SK-N-SH (cell line): ENCODE measurements around the gene CDK6.

Source experiments
- ELF1 ChIP-seq: IDR thresholded peaks from 2 replicates; pipeline ENCODE4 v1.4.0; 2012
- EP300 ChIP-seq, 2 experiments: IDR thresholded peaks; 2 replicates each; pipeline versions ENCODE4 v1.4.0 to v1.6.1; 2012; ENCODE audit warnings: borderline replicate concordance in 1 of 2, low read depth in 1 of 2, low read length in 1 of 2
- EZH2phosphoT487 ChIP-seq: fragments of 200-600 bp; sonication (generic); IDR thresholded peaks from 2 replicates; pipeline ENCODE4 v1.6.1; 2017; ENCODE audit warnings: low read depth, mixed run types, mild to moderate bottlenecking, antibody characterized with exemption, moderate library complexity, borderline replicate concordance
- FOXJ3 ChIP-seq: sonication (generic); formaldehyde crosslinking; IDR thresholded peaks from 2 replicates; pipeline ENCODE4 v1.5.1; 2020; ENCODE audit warnings: mild to moderate bottlenecking, missing genetic modification reagents
- GABPA ChIP-seq: IDR thresholded peaks from 2 replicates; pipeline ENCODE4 v1.4.0; 2012; ENCODE audit warnings: low read depth, mild to moderate bottlenecking
- MXI1 ChIP-seq: IDR thresholded peaks from 2 replicates; pipeline ENCODE4 v1.6.1; 2012; ENCODE audit warnings: mild to moderate bottlenecking, low read depth, low read length, improper control_type of control experiment
- POLR2AphosphoS5 ChIP-seq: IDR thresholded peaks from 2 replicates; pipeline ENCODE4 v1.6.1; 2012; ENCODE audit warnings: low read depth, low read length
- RCOR1 ChIP-seq: fragments of 150-350 bp; IDR thresholded peaks from 2 replicates; pipeline ENCODE4 v1.6.1; 2017; ENCODE audit warnings: antibody characterized with exemption, low read length
- USF1 ChIP-seq: IDR thresholded peaks from 2 replicates; pipeline ENCODE4 v1.4.0; 2012; ENCODE audit warnings: low read depth, borderline replicate concordance
- YY1 ChIP-seq: IDR thresholded peaks from 2 replicates; pipeline ENCODE4 v1.4.0; 2012; ENCODE audit warnings: low read depth, mild to moderate bottlenecking
- TF ChIP-seq, protein P1 (sequence below): fragments of 200-600 bp; sonication (generic); IDR thresholded peaks from 2 replicates; pipeline ENCODE4 v1.6.1; 2017; ENCODE audit warnings: antibody characterized with exemption, mild to moderate bottlenecking, moderate library complexity

DNA sequence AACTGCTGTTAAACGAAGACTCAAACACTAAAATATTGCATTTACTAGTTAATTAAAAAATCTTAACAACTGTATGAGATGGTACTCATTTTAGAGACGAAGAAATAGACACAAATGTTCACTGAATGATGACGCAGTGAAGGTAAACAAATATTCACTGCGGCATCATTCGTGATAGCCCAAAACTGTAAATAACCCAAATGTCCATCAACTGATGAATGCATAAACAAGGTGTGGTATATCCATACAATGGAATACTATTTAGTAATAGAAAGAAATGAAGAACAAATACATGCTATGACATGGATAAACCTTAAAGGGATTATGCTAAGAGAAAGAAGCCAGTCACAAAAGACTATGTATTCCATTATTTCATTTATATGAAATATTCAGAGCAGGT, 51.4 kb downstream of the CDK6 start:
- no peak for TF ChIP-seq POLR2AphosphoS5
- TF ChIP-seq, protein P1, sequence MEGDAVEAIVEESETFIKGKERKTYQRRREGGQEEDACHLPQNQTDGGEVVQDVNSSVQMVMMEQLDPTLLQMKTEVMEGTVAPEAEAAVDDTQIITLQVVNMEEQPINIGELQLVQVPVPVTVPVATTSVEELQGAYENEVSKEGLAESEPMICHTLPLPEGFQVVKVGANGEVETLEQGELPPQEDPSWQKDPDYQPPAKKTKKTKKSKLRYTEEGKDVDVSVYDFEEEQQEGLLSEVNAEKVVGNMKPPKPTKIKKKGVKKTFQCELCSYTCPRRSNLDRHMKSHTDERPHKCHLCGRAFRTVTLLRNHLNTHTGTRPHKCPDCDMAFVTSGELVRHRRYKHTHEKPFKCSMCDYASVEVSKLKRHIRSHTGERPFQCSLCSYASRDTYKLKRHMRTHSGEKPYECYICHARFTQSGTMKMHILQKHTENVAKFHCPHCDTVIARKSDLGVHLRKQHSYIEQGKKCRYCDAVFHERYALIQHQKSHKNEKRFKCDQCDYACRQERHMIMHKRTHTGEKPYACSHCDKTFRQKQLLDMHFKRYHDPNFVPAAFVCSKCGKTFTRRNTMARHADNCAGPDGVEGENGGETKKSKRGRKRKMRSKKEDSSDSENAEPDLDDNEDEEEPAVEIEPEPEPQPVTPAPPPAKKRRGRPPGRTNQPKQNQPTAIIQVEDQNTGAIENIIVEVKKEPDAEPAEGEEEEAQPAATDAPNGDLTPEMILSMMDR, result no peak
- no peak for TF ChIP-seq ELF1
- TF ChIP-seq FOXJ3 (CRISPR knock-in tag), result no peak
- no peak for TF ChIP-seq USF1
- TF ChIP-seq EP300 (IDR thresholded peaks at IDR 0.05; ENCODE audit: borderline replicate concordance in 1 of 2, low read depth in 1 of 2, low read length in 1 of 2), result no peak
- no peak for TF ChIP-seq EZH2phosphoT487
- no peak for TF ChIP-seq GABPA
- TF ChIP-seq YY1, result no peak
- TF ChIP-seq RCOR1, result no peak
- no peak for TF ChIP-seq MXI1
